ENCODE measurements around the gene MRGPRF.

GRCh38 chr11:69035946-69036340 lies 22.9 kb upstream of the MRGPRF start:
- TF ChIP-seq EZH2 (IDR thresholded peaks at IDR 0.05; ENCODE audit: insufficient read depth, poor library complexity, severe bottlenecking): no peak
- no peak for TF ChIP-seq EZH2phosphoT487 (IDR thresholded peaks at IDR 0.05; ENCODE audit: insufficient read depth, low read depth)

Measured in GM23248 (cell line).